ENCODE measurements around the gene NCKIPSD.

The NCKIPSD gene

DNA sequence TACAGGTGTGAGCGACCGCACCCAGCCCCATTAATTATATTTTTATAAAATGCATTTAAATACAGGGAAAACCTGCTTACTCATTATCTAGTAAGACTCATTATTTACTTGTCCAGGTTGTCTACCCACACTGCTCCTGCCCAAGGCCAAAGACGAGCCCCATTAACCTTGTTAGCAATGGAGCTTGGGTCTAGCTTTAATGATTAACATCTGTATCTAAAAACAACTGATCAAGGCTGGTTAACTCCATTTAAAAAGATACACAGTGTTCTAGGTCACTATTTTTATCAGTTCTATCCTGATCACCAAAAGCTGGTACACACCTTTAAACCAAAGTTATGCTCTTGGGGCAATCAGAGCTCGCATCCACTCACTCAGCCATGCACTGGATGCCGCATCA is 10.4 kb upstream of the NCKIPSD start:
- no peak for DNase-seq

DNA sequence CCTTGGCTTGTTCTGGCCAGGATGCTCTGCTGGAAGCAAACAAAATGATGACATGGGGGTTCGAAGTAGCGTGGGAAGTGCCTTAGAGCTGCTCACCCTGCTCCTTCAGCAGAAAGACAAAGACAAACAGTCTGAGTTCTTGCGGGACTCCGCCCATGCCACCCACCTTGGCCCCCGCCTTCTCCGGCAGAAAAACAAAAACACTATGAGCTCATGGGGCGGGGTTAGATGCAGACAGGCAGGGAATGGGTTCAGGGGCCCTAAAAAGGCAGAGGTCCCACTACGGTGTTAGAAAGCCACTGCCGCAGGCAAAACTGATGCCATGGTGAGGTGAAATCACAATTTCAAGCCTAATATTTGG is 9.7 kb upstream of the NCKIPSD start:
- DNase-seq, result no peak

DNA sequence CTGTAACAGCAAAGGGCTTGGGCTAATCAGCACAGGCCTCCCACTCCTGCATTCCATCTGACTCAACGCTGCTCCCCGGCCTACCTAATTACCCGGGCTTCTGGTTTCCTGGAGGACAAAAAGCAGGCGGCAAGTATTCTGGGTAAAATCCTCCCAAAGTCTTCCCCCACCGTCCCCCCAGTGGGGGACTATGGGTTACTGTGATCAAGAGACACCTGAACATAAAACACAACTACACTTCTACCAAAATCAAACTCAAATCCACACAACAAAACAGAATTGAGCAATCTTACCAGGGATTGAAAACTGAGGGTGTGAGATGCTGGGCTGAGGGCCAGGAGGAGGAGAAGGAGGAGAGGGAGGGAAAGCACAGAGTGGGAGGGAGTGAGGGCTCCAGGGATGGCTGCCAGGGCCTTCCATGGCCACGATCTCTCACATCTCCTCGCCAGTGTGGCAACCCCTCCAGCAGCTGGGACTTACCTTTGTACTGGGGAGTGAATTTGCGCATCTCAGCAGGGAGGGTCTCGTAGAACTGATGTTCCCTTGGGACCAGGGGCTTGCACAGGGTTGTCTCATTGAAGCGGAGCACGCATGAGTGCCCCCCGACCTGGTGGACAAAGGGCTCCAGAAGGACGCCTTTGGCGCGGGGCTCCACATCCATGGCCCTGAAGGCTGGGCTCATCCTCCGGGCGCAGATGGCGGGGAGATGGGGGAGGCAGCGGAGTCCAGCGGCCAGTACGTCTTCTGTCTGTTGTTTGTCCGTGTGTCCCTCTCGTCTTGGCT is 9.1 kb upstream of the NCKIPSD start:
- no peak for DNase-seq

DNA sequence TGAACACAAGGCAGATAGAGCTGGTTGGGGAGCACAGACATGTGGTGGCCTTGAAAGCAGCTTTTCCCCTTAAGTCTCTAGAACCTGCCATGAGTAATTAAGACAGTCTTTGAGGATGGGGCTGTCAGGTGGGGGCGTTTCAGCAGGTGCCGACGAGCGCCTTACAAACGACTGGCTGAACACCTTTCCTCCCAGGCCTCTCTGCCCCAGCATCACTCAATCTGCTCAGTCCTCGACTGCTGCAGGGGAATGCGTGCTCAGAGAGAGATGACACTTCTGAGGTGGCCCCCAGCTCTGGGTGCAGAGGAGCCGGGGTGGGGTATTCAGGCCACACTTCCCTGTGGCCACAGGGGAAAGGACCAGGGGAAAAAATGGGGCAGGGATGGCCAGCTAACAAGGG is 8.1 kb upstream of the NCKIPSD start:
- no peak for DNase-seq

DNA sequence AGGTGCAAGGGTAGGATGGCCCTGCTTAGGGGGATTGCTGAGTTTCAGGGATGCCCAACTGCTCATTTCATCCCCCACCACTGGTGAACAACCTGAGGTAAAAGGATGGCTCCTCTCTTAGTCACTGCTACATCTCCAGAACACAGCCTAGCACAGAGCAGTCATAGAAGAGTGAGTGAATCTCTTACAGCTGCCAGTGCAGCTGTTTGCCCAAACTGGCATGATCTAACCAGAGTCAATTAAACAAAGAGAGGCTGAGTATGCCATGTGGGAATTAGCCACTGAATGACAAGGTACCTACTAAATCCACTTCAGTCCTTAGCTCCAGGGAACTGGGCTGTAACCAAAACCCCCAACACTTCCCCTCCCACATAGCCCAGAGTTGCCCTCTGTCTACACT is 6.8 kb upstream of the NCKIPSD start:
- no peak for DNase-seq

DNA sequence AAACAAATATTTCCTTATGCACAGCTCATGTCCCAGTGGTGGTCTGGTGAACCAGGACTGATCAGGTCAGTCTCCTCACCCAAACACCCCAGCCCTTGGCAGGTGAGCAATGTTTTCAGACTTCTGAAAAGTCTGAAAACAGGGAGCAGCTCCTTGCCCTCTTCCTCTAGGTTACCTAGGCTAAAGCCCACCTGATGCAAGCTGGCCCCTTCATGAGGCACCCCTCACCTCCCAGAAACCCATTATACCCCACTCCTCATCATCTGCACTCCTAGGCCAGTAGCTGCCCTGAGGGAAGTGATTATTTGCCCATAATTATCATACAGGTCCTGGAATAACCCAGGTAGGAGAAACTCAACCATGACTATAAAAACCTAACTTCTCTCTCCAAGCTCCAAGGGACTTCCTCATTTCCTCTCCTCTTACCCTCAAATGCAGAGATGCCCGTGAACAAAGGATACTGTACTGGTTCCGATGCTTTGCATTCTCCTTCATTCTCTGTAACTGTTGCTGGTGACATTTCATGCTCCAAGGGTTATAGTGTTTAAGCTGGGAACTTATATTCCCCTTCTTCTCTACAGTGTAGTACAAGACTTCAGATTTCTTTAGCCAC is 5.2 kb upstream of the NCKIPSD start:
- no peak for DNase-seq

DNA sequence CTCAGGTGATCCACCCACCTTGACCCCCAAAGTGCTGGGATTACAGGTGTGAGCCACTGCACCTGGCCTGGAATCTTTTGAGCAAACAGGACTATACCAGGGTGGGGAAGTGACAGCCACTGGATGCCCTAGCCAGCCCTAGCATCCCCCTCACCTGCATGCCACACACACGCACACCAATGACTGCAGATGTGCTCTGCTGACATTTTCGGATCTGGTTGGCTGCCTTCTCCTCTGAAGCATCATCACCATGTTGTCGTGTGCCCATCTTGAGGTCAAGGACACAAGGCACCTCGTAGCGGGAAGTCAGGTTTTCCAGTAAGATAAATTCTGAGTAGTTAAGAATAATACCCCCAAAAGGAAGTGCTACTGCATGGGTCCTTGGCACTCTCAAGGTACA is 3.7 kb upstream of the NCKIPSD start:
- DNase-seq, result no peak

DNA sequence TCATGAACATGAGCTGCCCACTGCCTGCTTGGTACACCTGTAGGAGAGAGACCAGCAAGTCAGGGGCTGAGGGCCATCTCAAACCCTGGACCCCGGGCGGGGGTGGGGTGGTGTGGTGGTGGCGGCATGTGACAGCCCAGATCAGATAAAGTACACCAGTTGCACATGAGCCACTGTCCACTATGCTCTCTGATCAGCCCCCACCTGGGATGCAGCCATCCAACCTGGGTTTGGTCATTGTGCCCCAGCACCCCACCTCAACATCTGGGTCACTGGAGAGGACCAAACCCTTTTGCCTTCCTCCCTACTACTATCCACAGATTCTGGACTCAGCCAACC is 3.0 kb upstream of the NCKIPSD start:
- DNase-seq, result no peak

DNA sequence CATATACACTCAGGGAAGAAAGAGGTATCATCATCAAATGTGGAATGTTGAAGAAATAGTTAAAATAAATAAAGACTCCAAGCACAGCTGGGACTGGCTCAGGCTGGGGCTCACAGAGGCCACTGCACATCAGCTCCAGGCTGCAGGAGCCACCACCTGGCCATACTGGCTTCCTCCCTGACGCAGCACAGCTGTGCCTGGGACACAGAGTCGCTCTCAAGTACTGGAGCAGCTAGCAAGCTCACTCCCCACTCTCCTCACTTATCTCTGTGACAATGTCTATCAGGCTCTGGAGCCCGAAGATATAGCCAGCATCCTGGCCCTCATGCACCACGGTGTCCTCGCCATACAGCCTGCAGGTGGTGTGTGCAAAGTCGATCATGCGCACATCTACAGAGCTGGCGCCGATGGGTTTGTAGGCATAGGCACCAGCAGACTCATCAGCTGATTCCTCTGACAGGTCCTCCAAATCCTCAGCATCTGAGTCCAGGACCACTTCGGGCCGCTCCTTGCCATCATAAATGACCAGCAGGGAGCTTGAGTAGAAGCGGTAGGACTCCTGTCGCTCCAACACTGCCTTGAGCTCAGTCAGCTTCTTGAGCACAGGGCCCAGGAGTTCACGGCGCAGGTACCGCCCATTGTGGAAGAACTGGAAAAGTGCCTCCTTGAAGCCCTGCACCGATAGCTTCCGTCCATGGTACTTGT is 2.5 kb upstream of the NCKIPSD start:
- DNase-seq, result no peak

GRCh38 chr3:48687220-48687678 is 1.5 kb upstream of the NCKIPSD start:
- DNase-seq, result no peak

DNA sequence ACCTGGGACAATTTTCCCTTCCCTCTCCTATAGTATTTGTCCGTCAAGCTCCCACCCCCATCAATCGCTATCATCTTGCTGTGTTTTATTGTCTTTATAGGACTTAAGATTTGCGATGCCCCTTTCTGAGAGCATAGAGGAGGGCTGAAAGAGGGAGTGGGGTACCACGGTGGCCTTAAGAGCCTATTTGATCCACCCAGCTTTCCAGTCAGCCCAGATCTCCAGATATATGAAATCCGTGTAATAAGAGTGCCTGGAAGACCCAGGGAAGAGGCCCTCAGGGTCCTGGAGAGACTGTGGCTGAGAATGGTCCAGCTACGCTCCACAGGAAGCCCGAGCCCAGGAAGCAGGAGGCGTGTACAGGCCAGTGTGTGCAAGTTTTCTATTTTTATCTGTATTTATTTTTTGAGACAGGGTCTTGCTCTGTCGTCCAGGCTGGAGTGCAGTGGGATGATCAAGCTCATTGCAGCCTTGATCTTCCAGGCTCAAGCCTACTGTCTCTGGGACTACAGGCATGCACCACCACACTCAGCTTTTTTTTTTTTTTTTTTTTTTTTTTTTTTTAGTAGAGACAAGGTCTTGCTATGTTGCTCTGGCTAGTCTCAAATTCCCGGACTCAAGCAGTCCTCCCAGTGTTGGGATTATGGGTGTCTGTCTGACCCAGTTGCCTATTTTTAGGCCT is 964 bp upstream of the NCKIPSD start:
- no peak for DNase-seq

GRCh38 chr3:48685293-48685602 is 467 bp downstream of the NCKIPSD start:
- DNase-seq, result no peak

DNA sequence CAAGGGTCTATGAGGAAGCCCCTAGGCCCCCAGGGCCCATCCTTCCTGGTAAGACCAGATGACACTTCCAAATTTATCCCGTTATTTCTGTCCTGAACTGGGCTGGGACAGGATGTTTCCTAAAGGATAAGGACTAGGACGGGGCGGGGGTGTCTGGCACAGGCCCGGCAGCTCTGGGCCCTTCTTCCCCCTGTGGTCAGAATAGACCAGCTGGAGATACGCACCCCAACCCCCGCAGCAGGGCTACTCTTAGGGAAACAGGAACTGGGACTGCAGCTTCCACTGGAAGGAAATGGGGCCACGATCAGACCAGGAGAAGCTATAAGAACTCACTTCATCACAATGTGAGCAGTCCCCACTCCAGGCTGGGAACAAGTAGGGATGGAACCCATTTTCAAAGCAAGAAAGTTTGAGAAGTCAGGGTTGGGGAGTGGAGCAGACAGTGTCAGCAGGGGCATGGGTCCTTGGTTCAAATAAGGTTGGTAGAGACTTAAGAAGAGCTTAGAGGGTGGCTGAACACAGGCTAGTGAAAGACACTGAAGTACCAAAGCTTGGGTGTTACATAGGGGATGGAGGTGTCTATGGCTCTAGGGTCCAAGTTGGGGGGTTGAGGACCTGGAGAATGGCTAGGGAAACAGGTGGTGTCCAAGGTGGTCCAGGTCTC is 1.1 kb downstream of the NCKIPSD start:
- no peak for DNase-seq

DNA sequence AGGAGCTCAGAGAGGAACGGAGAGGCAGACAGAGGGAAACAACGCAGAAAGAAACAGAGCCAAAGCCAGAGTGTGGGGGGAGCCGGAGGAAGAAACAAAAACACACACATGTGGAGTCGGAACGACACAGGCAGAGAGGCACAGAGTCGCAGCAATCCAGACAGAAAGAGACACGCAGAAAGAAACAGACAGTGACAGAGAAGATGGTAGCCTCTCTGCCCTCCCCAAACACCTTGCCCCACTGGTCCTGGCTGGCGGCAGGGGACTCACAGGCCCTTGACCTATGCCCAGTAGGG is 1.7 kb downstream of the NCKIPSD start:
- no peak for DNase-seq

DNA sequence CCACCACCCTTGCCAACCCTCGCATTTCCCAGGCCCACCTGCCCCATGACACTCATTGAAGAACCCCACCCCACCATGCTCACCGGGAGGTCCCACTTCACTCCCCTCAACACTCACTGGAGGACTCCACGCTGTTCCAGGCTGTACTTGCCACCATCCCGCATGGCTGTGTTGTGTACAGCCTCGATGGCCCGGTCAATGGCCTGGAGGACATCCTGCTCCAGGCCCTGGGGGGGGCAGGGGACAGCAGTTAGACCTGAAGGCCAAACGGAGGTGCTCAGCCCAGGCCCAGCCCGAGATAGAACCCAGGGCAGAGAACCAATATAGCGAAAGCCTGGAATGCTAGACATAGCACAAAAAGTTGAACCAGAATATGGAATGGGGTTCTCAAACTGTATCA is 2.9 kb downstream of the NCKIPSD start:
- no peak for DNase-seq

- no peak for DNase-seq
Observed at GRCh38 chr3:48681974-48682610, 3.6 kb downstream of the NCKIPSD start.

DNA sequence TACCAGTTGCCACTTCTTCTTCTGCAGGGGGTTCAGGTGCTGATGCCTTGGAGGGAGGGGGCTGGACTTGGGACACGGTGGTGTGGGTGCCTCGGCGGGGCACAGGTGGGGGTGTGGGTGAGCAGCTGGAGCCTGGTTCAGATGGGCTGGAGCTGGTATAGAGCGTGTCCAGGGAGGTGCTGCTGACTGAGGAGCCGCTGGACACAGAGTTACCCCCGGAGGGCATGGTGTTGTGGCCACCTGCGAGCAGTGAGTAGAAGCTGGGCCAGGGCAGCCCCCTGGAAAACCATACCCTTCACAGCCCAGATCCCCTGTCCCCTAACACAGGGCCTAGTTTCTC is 4.2 kb downstream of the NCKIPSD start:
- DNase-seq, result no peak

GRCh38 chr3:48680811-48681540 is 4.7 kb downstream of the NCKIPSD start:
- DNase-seq, result no peak

DNA sequence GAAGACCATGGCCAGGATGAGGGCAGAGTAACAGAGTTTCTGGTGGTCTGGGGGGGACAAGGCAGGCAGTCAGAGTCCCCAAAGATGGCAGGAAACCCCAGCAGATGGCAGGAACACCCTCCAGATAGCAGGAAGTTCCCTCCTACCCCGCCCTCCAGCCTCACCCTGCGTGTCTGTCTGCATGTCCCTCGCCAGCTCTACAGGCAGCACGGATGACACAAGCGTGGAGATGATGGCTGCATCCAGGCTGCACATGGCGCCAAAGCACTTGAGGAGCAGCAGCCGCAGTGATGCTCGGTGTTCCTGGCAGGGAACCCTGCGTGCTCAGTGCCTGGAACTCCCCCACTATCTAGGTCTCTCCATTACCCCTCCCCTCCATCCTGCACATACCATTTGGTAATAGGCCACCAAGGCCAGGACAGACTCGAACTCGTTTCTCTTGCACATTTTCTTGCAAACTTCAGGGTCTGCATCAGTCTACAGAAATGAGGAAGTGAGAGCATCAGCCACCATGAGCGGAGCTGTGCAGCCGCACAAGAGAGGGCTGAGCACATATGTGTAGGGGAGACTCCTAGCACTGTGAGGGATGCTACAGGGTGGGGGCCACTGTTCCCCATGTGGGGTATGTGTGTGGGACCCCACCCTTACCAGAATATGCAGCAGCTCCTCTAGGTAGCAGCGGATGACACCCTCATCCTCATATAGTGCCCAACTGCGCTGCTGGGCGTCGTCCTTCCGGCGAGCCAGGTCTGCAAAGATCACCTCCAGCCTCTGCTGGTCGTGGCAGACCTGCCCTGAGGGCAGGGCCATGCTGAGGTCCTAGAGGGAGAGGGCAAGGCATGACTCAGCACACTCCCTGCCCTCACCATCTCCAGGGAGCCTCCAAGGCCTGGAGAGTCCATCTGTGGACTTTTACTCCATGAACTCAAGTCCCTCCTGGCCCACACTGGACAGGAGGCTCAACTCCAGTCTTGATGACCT is 6.0 kb downstream of the NCKIPSD start:
- no peak for DNase-seq

DNA sequence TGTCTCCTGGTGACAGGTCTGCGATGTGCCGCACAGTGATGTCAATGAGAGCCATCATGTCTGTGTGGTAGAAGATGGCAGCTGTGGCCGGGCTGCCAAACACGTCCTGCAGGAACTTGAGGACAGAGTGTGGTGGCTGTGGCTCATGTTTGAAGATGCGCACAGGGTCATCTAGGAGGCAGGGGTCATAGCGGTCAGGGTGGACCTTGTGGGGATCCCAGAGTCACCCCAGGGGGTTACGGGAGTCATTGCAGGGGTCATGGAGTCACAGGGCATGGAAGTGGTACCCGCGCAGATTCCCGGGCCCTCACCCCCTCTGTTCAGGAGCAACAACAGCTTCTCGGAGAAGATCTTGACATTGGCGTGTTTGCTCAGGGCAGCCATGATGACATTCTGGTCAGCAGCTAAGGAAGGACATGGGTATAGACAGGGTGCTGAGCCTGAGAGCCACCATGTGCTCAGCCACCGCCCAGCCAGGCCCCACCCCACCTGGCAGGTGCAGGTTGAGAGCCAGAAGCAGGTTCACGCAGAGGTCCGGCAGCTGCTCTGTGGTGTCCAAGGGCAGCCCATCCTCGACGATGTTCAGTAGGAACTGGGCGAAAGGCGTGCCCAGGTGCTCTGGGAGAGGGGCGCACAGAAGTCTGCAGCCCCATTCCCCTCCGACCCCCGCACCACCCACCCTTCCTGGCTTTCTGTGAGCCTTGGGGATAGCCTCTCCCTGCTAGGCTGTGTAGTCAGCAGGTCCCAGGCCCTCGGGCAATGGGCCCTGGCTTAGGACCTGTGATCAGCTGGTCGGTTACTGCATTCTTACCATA is 6.9 kb downstream of the NCKIPSD start:
- DNase-seq, result no peak
